Mesendoderm (in vitro differentiated cells): ENCODE data around the gene COX14.

Experiments
- DNase-seq: peaks from one replicate; pipeline ENCODE4 v3.0.0; 2013
- H2AK5ac ChIP-seq: 2 replicates; pipeline ENCODE4 v1.6.1; 2013; ENCODE audit warnings: low read length, inconsistent platforms
- H2BK120ac ChIP-seq: 2 replicates; pipeline ENCODE4 v1.6.1; 2013; ENCODE audit warnings: low read depth, mild to moderate bottlenecking, low read length, moderate library complexity, mixed read lengths
- H2BK15ac ChIP-seq: replicated peaks from 2 replicates; pipeline ENCODE4 v1.6.1; 2013; ENCODE audit warnings: low read depth, mild to moderate bottlenecking, moderate library complexity
- H2BK5ac ChIP-seq: 2 replicates; pipeline ENCODE4 v1.6.1; 2013; ENCODE audit warnings: low read length, inconsistent platforms
- H3K18ac ChIP-seq: 2 replicates; pipeline ENCODE4 v1.6.1; 2013; ENCODE audit warnings: mild to moderate bottlenecking, low read length, mixed read lengths
- H3K23ac ChIP-seq: one replicate; pipeline ENCODE4 v1.6.1; 2013; ENCODE audit warnings: low read length
- H3K27ac ChIP-seq: 2 replicates; pipeline ENCODE4 v1.5.1; 2013; ENCODE audit warnings: low read depth, mild to moderate bottlenecking, inconsistent platforms, low read length, moderate library complexity
- H3K27me3 ChIP-seq: 2 replicates; pipeline ENCODE4 v1.6.1; 2013; ENCODE audit warnings: low read length, control low read depth, mild to moderate bottlenecking, inconsistent platforms; ENCODE audit not compliant: insufficient read depth, poor library complexity
- H3K36me3 ChIP-seq: 2 replicates; pipeline ENCODE4 v1.6.1; 2013; ENCODE audit warnings: low read length, inconsistent platforms; ENCODE audit not compliant: control insufficient read depth, insufficient read depth
- H3K4ac ChIP-seq: one replicate; pipeline ENCODE4 v1.6.1; 2013; ENCODE audit warnings: low read depth, mild to moderate bottlenecking, low read length, moderate library complexity
- H3K4me1 ChIP-seq: 2 replicates; pipeline ENCODE4 v1.6.1; 2013; ENCODE audit warnings: low read depth, low read length, inconsistent platforms; ENCODE audit not compliant: control insufficient read depth
- H3K4me2 ChIP-seq: 2 replicates; pipeline ENCODE4 v1.6.1; 2013; ENCODE audit warnings: low read length
- H3K4me3 ChIP-seq: 2 replicates; pipeline ENCODE4 v1.5.1; 2013; ENCODE audit warnings: mild to moderate bottlenecking, low read length
- H3K56ac ChIP-seq: one replicate; pipeline ENCODE4 v1.6.1; 2013; ENCODE audit warnings: low read length
- H3K79me1 ChIP-seq: 2 replicates; pipeline ENCODE4 v1.6.1; 2013; ENCODE audit warnings: low read length, inconsistent platforms
- H3K79me2 ChIP-seq: 2 replicates; pipeline ENCODE4 v1.6.1; 2013; ENCODE audit warnings: mild to moderate bottlenecking, low read length; ENCODE audit not compliant: control insufficient read depth, insufficient read depth
- H3K9ac ChIP-seq: 2 replicates; pipeline ENCODE4 v1.6.1; 2013; ENCODE audit warnings: low read length, inconsistent platforms
- H4K5ac ChIP-seq: one replicate; pipeline ENCODE4 v1.6.1; 2013; ENCODE audit warnings: low read length
- H4K8ac ChIP-seq: one replicate; pipeline ENCODE4 v1.6.1; 2013; ENCODE audit warnings: low read depth, mild to moderate bottlenecking, control low read depth, low read length, moderate library complexity
- WGBS: extraction: QIAGEN DNeasy Blood & Tissue Kit; methylation state at CpG from one replicate; pipeline ENCODE4 v1.1.7; 2013; ENCODE audit warnings: low lambda C conversion rate, missing lambda C conversion rate; ENCODE audit not compliant: insufficient coverage; ENCODE audit errors: extremely low coverage; 5-methylcytosine and 5-hydroxymethylcytosine counted together

Gene COX14

DNA sequence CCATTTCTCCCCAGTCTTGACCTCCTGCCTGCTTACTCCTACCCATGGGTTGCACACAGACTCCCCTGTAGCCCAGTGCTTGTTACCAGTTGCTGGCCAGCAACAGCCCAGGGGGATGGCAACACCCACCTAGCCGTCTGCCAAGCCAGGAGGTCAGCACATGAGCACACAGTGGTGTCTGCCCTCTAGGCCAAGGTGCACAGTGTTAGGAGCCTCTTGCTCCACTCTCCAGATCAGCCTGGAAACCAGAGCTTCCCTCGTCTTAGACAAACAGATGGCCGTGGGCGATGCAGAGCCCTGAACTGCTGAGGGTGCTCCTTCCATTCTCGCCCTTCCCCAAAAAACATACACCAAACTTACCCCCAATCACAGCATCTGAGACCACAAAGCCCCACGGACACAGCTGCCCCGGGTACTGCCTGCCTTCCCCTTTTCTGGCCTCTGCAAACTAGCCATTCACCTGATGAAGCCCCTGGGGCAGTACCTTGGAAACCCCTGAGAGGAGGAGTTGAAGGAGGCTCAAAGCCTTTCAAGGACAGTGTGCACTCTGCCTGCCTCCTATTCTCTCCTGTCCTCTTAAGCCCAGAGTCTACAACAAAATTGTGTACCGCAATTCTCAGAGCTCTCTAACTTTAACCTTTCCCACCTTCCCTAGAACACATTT is 9.3 kb upstream of the COX14 start:
- no CpG with 5 or more reads among the region's 8 CpGs for WGBS
- H3K4me2 ChIP-seq: no peak overlapping the region
- H3K79me2 ChIP-seq: no peaks in the 10 kb centered on the region
- DNase-seq: no peak
- no peak overlapping the region for H3K18ac ChIP-seq
- H2BK120ac ChIP-seq: no peak overlapping the region
- no peak overlapping the region for H3K4me3 ChIP-seq
- H3K36me3 ChIP-seq: peaks cover 19% of the 10 kb centered on the region
- H3K56ac ChIP-seq: no peak overlapping the region
- no peak overlapping the region for H2AK5ac ChIP-seq
- H3K4me1 ChIP-seq: no peaks in the 10 kb centered on the region
- H3K23ac ChIP-seq: no peak overlapping the region
- H3K27me3 ChIP-seq: no peaks in the 10 kb centered on the region
- H2BK15ac ChIP-seq: no peak overlapping the region
- no peak overlapping the region for H4K8ac ChIP-seq
- H3K4ac ChIP-seq: no peak overlapping the region
- H3K79me1 ChIP-seq: no peaks in the 10 kb centered on the region
- no peak overlapping the region for H3K9ac ChIP-seq
- no peak overlapping the region for H4K5ac ChIP-seq
- no peak overlapping the region for H3K27ac ChIP-seq
- no peak overlapping the region for H2BK5ac ChIP-seq

DNA sequence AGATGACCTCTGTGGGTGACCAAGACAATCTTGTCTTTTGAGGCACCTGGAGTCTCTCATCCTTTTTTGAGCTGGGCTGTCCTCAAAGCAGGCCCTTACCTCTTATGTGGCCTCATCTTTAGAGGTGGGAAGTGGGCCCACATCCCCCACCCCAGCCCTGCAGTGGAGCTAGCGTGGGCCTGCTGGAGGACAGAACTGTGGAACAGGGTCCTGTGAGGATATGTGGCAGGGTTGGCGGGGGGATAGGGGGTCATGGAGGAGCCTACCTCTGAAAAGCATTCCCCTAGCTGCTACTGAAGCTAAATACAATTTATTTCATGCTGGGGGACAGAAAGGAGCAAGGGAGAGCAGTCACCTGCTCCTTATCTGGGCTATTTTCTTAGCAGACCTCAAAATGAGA is 8.7 kb upstream of the COX14 start:
- Histone ChIP-seq H3K79me2 (no peaks in the 10 kb centered on the region), H3K56ac (peak overlapping the region; percentile 15), H3K4ac (no peak overlapping the region), H3K36me3 (peaks cover 14% of the 10 kb centered on the region), H4K8ac (no peak overlapping the region), H3K9ac (no peak overlapping the region), H2BK120ac (no peak overlapping the region), H3K4me3 (no peak overlapping the region), H3K18ac (no peak overlapping the region), H3K23ac (no peak overlapping the region), H3K79me1 (no peaks in the 10 kb centered on the region), H2AK5ac (no peak overlapping the region), H3K4me2 (no peak overlapping the region), H3K27me3 (no peaks in the 10 kb centered on the region), H3K4me1 (no peaks in the 10 kb centered on the region), H2BK15ac (no peak overlapping the region), H3K27ac (no peak overlapping the region), H4K5ac (no peak overlapping the region), H2BK5ac (no peak overlapping the region)
- WGBS: no CpG with 5 or more reads among the region's 2 CpGs
- DNase-seq: no peak

DNA sequence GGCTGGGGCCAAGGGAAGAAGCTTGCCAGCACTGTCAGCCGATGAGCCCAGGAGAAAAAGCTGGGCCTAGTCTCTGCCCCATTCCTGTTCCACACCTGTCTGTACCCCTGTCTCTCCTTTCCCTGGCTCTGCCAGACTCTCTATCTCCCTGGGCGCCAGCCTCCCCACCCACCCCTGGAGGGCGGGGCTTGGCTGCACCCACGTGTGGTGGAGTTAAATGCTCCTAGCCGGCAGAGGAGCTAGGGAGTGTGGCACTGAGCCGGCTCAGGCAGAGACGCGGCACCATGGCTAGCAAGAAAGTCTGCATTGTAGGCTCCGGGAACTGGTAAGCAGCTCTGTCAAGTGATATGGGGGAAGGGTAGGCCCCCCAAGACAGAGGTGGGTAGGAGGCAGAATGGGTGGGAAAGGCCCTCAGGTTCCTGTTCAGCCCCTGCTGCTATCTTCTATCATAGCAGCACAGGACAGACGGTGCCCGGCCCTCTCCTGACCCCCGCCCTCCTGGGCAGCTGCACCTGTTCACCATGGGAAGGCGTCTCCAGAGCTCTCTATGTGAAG is 8.2 kb upstream of the COX14 start, which contains the start of gene GPD1:
GPD1 (plus strand) TSS at position 242 of the 555 bp plus-strand sequence; CDS start at position 285, 43 bp downstream.
- no CpG with 5 or more reads among the region's 13 CpGs for WGBS
- H3K4me1 ChIP-seq: no peaks in the 10 kb centered on the region
- no peak within 1 kb of the TSS for H3K23ac ChIP-seq

DNA sequence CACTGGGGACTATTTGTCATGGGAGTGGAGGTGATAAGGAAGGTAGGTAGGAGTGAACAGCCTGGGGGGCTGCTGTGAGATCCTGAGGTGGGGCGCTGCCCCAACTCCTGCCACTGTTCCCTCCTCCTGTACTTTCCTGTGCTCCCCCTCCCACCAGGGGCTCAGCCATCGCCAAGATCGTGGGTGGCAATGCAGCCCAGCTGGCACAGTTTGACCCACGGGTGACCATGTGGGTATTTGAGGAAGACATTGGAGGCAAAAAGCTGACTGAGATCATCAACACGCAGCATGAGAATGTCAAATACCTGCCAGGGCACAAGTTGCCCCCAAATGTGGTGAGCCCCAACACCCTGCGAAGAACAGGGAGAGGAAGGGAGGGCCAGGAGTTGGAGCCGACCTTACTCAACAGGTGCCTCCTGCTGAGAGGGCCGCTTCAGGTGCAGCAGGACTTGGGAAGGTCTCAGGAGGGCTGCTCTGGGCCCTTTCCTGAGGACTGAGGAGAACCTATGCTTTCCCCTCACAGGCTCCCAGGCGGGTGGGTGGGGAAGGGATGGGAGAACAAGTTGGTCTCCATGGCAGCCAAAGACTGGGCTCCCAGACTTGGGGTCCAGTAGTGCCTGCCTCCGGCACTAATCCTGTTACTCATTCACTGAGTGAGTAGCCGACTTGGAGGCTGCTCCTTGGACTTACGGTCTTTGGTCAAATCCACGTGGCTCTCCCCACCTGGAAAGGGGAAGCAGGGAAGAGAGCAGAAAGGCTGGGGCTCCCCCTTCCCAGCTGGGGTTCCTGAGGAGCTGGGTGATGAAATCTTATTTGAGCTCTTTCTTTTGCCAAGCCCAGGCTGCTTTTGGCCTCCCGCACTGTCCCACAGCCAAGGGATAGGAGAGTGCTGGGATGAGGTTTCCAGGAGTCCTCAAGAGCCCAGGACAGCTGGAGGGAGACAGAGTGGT is 7.3 kb upstream of the COX14 start:
- no peaks in the 10 kb centered on the region for H3K79me2 ChIP-seq
- no peak overlapping the region for H2BK120ac ChIP-seq
- H3K9ac ChIP-seq: no peak overlapping the region
- no peak overlapping the region for H3K4ac ChIP-seq
- DNase-seq: no peak
- no CpG with 5 or more reads among the region's 14 CpGs for WGBS
- no peak overlapping the region for H3K4me3 ChIP-seq
- no peak overlapping the region for H3K4me2 ChIP-seq
- no peak overlapping the region for H3K27ac ChIP-seq
- H3K18ac ChIP-seq: no peak overlapping the region
- no peak overlapping the region for H4K8ac ChIP-seq
- H4K5ac ChIP-seq: no peak overlapping the region
- no peak overlapping the region for H2BK15ac ChIP-seq
- H2BK5ac ChIP-seq: no peak overlapping the region
- no peaks in the 10 kb centered on the region for H3K79me1 ChIP-seq
- no peak overlapping the region for H2AK5ac ChIP-seq
- H3K56ac ChIP-seq: no peak overlapping the region
- no peaks in the 10 kb centered on the region for H3K4me1 ChIP-seq
- H3K23ac ChIP-seq: no peak overlapping the region
- peaks cover 3% of the 10 kb centered on the region for H3K36me3 ChIP-seq
- no peaks in the 10 kb centered on the region for H3K27me3 ChIP-seq

More for the DNA sequence above, 8.2 kb upstream of the COX14 start, which contains the start of gene GPD1:
- H3K79me2 ChIP-seq: no peaks in the 10 kb centered on the region
- H3K56ac ChIP-seq: peak within 1 kb of the TSS; percentile 15
- H3K27me3 ChIP-seq: no peaks in the 10 kb centered on the region
- H3K36me3 ChIP-seq: peaks cover 9% of the 10 kb centered on the region
- no peak within 1 kb of the TSS for H2BK5ac ChIP-seq
- H2BK120ac ChIP-seq: no peak within 1 kb of the TSS
- H3K4ac ChIP-seq: no peak within 1 kb of the TSS
- no peak within 1 kb of the TSS for H4K8ac ChIP-seq
- H2BK15ac ChIP-seq: no peak within 1 kb of the TSS
- H3K9ac ChIP-seq: no peak within 1 kb of the TSS
- H2AK5ac ChIP-seq: no peak within 1 kb of the TSS
- no peak within 1 kb of the TSS for H3K4me3 ChIP-seq
- H4K5ac ChIP-seq: no peak within 1 kb of the TSS
- H3K27ac ChIP-seq: no peak within 1 kb of the TSS
- H3K4me2 ChIP-seq: no peak within 1 kb of the TSS
- no peak within 1 kb of the TSS for H3K18ac ChIP-seq
- no peaks in the 10 kb centered on the region for H3K79me1 ChIP-seq
- DNase-seq: peak; percentile 65

DNA sequence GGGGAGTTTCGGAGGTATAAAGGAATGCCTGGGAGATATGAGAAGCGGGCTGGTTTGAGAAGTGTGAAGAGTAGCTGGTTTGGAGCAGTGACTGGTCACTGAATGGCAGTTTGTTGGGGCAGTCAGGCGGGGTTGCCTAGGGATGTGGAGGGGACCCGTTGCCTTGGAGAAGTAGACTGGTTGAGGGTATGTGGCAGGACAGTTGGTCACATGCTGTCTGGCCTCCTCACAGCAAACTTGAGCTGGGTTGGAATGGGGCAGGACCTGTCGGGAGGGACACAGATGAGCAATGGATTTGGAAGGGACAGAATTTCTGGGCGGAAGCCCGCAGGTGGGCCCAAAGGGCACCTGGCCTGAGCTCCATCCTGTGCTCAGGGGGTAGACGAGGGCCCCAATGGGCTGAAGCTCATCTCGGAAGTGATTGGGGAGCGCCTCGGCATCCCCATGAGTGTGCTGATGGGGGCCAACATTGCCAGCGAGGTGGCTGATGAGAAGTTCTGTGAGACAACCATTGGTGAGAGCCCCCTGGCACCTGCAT is 6.1 kb upstream of the COX14 start:
- Histone ChIP-seq H3K56ac (no peak overlapping the region), H4K8ac (no peak overlapping the region), H3K27ac (no peak overlapping the region), H2AK5ac (no peak overlapping the region), H3K4ac (no peak overlapping the region), H3K4me1 (peaks cover 6% of the 10 kb centered on the region), H3K9ac (no peak overlapping the region), H3K23ac (no peak overlapping the region), H3K4me3 (no peak overlapping the region), H3K36me3 (no peaks in the 10 kb centered on the region), H3K18ac (no peak overlapping the region), H2BK5ac (no peak overlapping the region), H3K79me1 (no peaks in the 10 kb centered on the region), H2BK15ac (no peak overlapping the region), H2BK120ac (no peak overlapping the region), H3K79me2 (no peaks in the 10 kb centered on the region), H3K4me2 (no peak overlapping the region), H3K27me3 (no peaks in the 10 kb centered on the region), H4K5ac (no peak overlapping the region)
- no peak for DNase-seq
- WGBS: no CpG with 5 or more reads among the region's 12 CpGs
